Measurements from ENCODE around the gene KRTCAP2. TPM values are rescaled to one million over a fixed set of nuclear protein-coding genes. Genes with fewer than 3 reads are reported as not detected.
A peak's percentile ranks its signal among the peaks of the same experiment; 100 is the strongest.

Gene KRTCAP2
- total and polyA plus RNA-seq, 4 donors, result 49.8 to 224 (median 99.8) TPM

GRCh38 chr1:155181371-155182051, 8.4 kb upstream of the KRTCAP2 start:
- H3K9me3 ChIP-seq (ENCODE audit: control insufficient read depth in 4 of 4, low read length in 3 of 4), result no peaks in the 10 kb centered on the region
- TF ChIP-seq RXRA (IDR thresholded peaks at IDR 0.05) (no peak), FOXA1 (IDR thresholded peaks at IDR 0.05) (no peak), CTCF (IDR thresholded peaks at IDR 0.05; ENCODE audit: low read depth, low read length, missing input control) (no peak), JUND (IDR thresholded peaks at IDR 0.05) (no peak), ZBTB33 (IDR thresholded peaks at IDR 0.05) (no peak), FOXA2 (IDR thresholded peaks at IDR 0.05) (no peak), TAF1 (conservative IDR thresholded peaks at IDR 0.05) (no peak), NR2F2 (IDR thresholded peaks at IDR 0.05) (no peak), SP1 (IDR thresholded peaks at IDR 0.05) (no peak), HNF4G (IDR thresholded peaks at IDR 0.05) (no peak)
- no peak overlapping the region for H3K27ac ChIP-seq (ENCODE audit: low read depth in 1 of 2, low read length in 2 of 2)
- no peaks in the 10 kb centered on the region for H3K36me3 ChIP-seq (ENCODE audit: control insufficient read depth in 4 of 4, insufficient read depth in 3 of 4, low read depth in 1 of 4, low read length in 3 of 4)
- no peak overlapping the region for H3K9ac ChIP-seq (ENCODE audit: low read depth in 1 of 2, low read length in 2 of 2)
- no peak overlapping the region for H3K4me3 ChIP-seq (ENCODE audit: low read depth in 1 of 3, low read length in 3 of 3)
- H3K27me3 ChIP-seq (ENCODE audit: control insufficient read depth in 4 of 4, insufficient read depth in 4 of 4, low read length in 3 of 4), result no peaks in the 10 kb centered on the region
- WGBS, result 88% methylated on average over 18 of the region's 18 CpGs
- no peak for DNase-seq (ENCODE audit: low spot score)
- peaks cover 0 to 4% (median 0%) of the 10 kb centered on the region in 4 donors for H3K4me1 ChIP-seq (ENCODE audit: control insufficient read depth in 4 of 4, insufficient read depth in 4 of 4, low read length in 3 of 4)

GRCh38 chr1:155179112-155180031, 6.3 kb upstream of the KRTCAP2 start:
- Histone ChIP-seq H3K9me3 (ENCODE audit: control insufficient read depth in 4 of 4, low read length in 3 of 4) (no peaks in the 10 kb centered on the region), H3K36me3 (ENCODE audit: control insufficient read depth in 4 of 4, insufficient read depth in 3 of 4, low read depth in 1 of 4, low read length in 3 of 4) (no peaks in the 10 kb centered on the region), H3K27me3 (ENCODE audit: control insufficient read depth in 4 of 4, insufficient read depth in 4 of 4, low read length in 3 of 4) (peaks cover 0 to under 1% (median 0%) of the 10 kb centered on the region in 4 donors), H3K4me1 (ENCODE audit: control insufficient read depth in 4 of 4, insufficient read depth in 4 of 4, low read length in 3 of 4) (no peaks in the 10 kb centered on the region), H3K27ac (ENCODE audit: low read depth in 1 of 2, low read length in 2 of 2) (no peak overlapping the region), H3K9ac (ENCODE audit: low read depth in 1 of 2, low read length in 2 of 2) (no peak overlapping the region), H3K4me3 (ENCODE audit: low read depth in 1 of 3, low read length in 3 of 3) (no peak overlapping the region)
- peak; percentile 31 for DNase-seq (ENCODE audit: low spot score)
- TF ChIP-seq FOXA2 (IDR thresholded peaks at IDR 0.05) (no peak), JUND (IDR thresholded peaks at IDR 0.05) (no peak), RXRA (IDR thresholded peaks at IDR 0.05) (no peak), SP1 (IDR thresholded peaks at IDR 0.05) (no peak), REST (IDR thresholded peaks at IDR 0.05) (no peak), NR2F2 (IDR thresholded peaks at IDR 0.05) (no peak), MAX (IDR thresholded peaks at IDR 0.05) (no peak), ATF3 (IDR thresholded peaks at IDR 0.05) (no peak), YY1 (IDR thresholded peaks at IDR 0.05) (no peak), FOXA1 (IDR thresholded peaks at IDR 0.05) (no peak), HNF4A (conservative IDR thresholded peaks at IDR 0.05) (no peak), CTCF (IDR thresholded peaks at IDR 0.05; ENCODE audit: low read depth, low read length, missing input control) (no peak)
- 92% methylated on average over 31 of the region's 31 CpGs for WGBS
